SIG-M5 treated with dmso at 0.1 percent for 504 hours (cell line): ENCODE measurements around the gene HOXB5.

ENCODE experiments used
- DNase-seq: peaks from one replicate; lab custom pipeline; 2025; ENCODE audit not compliant: unreplicated experiment; lab: John Stamatoyannopoulos, UW

Gene HOXB5

DNA sequence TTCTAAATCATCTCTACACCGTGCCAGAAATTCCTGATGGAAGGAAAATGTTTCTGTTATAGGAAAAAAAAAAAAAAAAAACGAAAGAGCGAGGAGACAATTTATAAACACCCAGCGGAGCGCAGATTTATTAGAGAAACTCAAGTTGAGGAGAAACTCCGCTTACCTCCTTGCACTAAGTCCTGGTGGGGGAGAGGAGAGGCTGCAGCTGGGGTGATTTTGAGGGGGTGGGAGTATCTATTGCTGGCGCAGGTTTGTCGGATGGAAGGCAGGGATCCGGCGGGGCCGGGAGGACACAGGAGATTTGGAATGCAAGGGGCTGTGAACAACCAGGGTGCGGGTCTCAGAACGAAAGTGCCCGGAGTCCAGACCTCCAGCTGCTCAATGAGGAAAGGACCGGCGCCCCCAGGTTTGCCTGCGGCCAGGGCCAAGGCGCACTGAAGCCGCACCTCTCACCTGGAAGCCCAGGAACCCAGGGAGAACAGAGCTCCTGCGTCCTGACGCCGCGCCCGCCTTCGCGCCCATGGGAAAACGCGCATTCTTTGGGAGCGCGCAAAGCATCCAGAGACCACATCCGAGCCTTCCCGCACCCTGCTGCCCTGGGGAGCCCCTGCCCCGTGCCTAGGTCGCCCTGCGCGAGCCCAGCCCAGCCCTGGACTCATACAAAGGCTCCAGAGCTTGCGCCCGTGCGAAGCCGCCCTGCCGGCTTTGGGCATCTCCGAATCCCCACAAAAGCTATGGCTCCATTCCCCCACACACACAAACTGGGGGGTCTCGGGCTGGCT, 24.1 kb upstream of the HOXB5 start:
- DNase-seq = no peak

DNA sequence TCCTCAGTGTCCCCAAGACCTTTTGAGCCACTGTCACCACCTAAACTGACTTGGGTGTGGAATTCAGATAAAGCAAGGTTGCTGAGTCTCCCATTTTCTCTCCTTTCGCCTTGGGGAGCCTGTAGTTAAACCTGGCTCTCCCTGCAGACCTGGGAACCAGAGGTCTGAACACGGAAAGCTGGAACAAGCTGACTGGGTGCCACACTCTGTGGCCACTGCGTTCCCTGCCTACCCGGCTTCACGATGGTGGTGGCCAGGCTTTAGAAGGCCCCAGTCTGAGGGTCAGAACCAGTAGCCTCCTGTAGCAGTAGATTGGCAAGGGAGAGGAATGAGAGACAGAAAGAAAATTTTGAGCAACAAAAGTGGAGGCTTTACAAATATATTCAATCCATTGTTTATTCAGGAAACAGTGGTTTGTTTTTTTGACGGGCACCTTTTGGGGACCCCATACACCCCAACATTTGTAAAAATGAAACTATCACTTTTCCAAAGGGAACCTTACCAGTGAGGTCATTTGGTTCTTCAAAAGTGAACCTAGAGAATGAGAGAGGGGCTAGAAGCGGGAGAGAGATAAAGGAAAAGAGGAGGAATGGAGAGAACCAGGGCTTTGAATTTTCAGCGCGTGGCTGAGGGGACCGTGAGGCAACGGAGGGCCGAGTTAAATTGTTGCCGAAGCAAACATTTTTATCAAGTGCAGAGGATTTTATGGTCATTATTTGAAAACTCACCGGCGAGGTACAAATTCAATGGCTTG, 23.3 kb upstream of the HOXB5 start:
- no peak for DNase-seq

DNA sequence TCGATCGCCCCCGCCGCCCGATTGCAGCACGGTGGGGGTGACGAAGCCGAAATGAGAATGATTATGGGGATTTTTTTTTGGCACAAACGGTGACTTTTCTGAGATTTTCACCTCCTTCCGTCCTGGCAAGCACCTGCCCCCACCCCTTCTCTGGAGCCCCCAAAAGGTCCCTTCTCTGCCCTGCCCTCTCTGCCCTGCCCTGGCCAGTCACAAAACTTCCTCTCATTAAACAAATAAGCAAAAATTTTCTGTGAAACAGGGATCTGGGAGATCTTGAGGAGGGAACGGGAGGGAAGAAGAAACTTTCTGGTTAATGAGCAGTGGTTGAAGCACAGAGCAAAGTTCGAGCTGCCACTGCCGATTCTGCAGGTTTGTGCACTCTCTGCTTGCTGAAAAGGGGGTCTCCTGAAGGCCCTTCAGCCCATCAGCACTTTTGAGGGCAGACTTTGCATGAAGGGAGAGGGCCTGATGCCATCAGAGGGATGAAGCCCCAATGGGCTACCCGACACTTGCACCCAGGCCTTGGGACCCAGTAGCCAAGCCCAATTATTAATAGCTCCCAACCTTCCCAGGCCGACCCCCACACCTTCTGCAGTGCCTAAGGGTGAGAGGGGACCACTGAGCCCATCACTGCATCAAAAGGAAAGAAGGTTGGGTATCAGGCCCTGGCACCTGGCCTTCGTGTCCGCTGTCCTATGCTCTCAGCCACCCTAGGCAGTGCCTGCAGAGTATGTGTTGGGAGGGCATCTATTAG, 22.6 kb upstream of the HOXB5 start:
- no peak for DNase-seq

DNA sequence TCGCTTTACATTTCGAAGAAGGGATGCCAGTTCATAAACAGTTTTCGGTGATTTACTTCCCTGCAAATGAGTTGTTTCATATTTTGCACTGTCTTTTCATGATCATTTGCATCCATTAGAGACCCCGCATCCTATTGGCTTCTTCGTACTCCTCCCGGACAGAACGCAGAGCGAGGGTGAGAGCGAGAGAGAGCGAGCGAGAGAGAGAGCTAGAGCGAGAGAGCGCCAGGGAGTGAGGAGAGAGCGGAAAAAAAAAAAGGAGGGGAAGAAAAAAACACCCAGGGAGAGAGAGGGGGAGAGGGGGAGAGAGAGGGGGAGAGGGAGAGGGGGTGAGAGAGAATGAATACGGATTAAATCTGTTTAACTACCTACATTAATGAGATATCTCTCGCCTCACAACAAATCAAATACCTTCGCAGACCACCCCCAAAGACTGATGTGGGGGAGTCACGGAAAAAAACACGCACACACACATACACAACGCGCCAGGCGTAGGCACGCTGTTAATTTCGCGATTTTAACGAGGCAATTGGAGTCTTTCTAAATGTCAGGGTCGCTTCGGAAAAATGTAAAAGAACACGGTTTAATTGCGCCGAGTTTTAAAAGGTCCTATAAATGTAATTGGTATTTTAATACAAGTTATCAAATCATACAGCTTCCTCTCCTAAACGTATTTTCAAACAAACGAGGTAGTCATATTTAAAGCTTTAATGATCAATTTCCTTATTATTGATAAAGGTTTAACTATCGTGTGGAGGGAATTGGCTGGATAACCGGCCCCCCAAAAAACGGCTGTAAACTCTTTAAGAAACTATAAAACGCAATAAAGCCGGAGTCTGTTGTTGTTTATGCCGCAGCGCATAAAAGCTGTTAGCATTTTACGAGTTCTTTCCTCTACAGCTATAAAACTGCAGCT, 21.7 kb upstream of the HOXB5 start, which contains the start of gene HOXB8:
Gene HOXB8 (minus strand): TSS at position 246 of the 916 bp plus-strand sequence. CDS start 588 bp downstream, outside the sequence.
- DNase-seq = no peak

DNA sequence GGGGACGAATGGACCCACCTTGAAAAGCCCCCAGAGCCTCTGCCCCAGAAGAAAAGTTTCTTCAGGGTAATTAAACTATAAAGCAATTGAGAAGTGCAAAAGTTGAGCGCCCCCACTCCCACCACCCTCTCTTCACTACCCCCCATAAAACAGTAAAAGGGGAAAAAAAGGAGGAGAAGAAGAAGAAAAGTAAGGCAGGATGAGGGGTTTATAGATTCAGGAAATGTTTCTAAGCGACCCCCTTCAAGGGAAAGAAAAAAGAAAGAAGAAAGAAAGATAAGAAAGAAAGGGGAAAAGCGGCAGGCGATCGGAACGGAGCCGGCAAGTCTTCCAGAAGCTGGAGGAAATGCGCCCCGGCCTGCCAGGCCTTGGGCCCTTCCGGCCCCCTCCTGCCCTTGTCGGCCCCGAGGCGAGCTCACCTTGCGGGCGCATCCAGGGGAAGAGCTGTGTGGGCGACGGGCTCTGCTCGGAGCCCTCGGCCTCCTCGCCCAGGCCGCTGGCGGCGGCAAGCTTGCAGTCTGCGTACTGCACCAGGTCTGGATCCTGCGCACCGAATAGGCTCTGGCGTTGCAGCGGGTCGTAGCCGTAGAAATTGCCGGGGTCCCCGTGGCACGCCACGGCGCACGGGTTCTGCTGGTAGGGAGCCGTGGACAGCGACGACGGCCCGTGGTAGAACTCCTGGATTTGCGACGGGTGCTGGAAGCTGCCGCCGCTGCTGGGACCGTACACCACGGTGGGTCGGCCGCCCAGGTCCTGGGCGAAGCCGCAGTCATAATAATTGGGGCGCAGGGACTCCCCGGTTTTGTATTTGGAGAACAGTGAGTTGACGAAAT, 20.5 kb upstream of the HOXB5 start:
- DNase-seq = no peak

DNA sequence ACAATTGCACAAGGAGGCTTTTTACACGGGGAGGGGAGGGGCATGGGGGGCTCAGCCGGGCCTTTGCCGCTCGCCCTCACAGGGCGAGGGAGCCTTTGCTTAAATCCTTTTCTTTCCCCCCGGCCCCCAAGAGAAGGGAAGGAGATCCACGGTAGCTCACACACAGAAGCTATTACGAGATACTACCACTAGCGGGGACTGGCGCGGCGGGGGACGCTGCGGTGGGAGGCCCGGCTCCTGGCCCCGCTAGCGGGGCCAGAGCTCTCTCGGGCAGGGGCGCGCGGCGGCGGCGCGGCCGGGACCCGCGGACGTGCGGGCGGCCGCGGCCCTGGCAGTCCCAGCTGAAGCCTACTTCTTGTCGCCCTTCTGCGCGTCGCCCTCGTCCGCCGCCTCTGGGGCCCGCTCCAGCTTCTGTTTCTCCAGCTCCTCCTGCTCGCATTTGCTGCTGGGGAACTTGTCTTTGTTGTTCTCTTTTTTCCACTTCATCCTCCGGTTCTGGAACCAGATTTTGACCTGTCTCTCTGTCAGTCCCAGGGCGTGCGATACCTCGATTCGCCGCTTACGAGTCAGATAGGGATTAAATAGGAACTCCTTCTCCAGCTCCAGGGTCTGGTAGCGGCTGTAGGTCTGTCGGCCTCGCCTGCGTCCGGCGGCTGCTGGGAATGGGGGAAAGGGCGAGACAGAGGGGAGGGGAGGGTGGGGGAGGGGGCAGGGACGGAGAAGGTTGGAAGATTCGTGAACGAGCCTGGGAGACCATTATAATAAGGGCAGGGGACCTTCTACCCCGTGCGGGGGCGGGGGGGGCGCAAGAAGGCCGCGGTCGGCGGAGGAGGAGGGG, 19.5 kb upstream of the HOXB5 start:
- DNase-seq = peak; percentile 60

DNA sequence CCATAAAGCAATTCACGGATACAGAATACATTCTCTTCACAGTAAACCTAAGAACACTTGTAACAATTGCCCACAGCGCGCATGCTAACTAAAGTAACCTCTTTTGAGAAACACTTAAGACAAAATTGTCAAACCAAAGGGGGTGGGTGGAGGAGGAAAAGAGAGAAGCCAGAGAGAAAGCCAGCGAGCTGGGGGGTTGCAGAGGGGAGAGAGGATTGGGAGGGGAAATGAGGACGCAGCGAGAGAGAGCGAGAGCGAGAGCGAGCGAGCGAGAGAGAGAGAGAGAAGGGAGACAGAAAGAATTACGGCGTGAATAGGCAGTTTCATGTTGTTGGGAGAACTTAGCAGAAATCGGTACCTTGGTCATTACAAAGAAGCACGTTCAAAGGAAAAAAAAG, 18.9 kb upstream of the HOXB5 start:
- peak; percentile 60 for DNase-seq

DNA sequence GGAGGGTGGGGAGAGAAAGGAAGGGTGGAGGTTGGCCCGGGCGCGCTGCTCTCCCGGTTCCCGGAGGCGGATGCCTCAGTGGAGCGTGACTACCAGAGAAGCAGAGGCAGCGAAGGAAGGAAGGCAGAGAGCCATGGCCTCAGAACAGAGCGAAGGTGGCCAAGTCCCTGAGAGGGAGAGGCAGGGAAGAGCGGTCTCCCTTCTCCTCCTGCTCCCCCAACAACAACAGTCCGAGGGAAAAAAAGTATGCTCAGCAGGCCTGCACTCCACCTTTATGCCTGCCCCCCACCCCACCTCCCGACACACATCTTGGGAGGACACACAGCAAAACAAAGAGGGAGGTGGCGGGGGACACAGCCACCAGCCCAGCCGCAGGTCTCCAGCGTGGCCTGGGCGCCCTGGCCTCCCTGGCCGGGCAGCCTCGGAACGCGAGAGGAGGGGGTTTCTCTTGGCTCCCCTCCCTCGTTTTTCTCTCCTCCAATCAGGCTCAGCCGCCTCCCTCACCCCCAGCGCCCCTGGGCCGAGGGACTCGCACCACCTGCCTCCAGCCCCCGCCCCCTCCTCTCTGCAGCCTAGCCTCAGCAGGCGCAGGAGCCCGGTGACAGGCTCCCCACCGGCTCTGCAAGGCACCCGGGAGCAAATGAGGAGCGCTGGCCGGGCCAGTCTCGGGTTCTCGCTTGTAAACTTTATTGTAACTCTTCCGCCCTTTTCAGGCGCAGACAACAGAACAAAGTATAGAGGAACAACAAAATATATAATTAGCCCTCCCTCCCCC, 18.3 kb upstream of the HOXB5 start:
- DNase-seq = no peak

DNA sequence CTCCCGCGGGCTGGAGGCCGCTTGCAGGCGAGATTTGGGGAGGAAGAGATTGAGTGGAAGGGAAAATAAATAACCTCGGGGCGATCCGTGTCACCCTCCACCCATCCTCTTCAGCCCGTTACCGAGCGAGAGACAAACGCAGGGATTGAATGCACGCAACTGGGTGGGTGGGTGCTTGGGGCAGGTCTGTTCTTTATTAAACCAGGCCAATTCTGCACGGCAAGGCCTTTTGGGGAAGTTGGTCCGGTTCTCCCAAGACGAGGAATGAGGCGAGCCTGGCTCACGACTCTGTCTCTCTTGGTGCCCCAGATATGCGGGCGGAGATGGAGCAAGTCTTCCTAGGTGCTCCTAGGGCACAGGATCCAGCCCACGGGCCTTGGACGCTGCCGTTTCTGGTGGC, 17.6 kb upstream of the HOXB5 start:
- no peak for DNase-seq

DNA sequence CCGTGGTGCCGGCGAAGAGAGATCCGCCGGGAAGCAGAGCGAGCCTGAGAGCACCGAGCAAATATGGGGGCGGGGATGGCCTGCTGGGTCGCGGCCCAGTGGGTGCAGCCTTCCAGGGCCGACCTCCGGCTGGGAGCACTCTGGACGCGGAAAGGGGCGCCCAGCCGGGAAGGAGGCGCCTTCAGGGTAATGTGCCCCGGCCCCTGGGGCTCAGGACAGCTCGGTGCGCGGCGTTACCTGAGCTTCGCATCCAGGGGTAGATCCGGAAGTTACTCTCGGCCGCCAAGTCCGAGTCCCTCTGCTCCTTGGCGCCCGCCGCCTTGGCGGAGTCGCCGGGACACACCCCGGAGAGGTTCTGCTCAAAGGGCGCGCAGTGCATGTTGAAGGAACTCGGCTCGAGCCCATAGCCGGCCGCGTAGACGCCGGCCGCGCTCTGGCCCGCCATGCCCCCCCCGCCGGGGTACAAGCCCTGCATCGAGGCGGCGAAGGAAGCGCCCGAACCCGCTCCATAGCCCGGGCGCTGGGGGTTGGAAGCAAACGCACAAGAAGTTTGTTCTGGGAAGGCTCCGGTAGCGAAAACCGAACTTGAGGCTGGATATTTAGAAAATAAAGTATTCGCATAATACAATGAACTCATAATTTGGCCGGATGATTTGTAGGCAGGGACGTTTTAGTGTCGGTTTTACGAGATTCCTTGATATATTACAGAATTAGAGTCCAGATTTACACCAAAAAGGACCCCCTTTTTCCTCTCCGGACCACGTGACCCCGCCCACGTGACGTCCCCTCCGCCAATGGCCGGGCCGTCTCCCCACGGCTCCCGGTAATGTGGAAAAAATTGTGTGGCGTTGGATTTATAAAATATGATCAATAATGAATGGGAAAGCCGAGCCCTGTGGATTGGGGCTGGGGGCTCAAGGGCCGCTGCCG, 17.0 kb upstream of the HOXB5 start, which contains the start of gene HOXB7:
Gene HOXB7 (minus strand): TSS at position 736 of the 930 bp plus-strand sequence. CDS start 99 bp downstream, at position 637.
- no peak for DNase-seq

DNA sequence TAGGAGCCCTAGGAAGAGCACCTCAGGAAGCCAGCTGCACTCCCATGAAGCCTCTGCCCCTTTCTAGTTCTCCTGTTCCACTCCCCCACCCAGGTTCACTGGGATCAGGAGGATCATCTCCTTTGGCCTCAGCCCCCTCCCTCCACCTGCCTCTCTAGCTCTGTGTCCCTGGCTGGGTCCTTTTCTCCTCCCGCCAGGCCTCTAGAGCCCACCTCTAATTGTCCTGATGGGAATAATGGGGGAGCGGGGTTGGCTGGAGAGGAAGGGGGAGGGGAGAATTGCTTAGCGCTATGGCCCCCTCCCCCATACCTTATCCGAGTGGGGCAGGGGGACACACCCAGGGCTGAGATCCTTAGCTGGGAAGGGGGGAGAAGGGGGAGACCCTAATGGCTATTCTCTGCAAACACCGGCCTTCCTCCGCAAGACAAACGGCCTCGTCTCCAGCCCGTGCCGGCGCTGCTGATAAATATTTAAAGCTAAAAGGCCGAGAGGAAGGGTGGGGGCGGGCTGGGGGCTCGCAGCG, 16.2 kb upstream of the HOXB5 start:
- DNase-seq = no peak

DNA sequence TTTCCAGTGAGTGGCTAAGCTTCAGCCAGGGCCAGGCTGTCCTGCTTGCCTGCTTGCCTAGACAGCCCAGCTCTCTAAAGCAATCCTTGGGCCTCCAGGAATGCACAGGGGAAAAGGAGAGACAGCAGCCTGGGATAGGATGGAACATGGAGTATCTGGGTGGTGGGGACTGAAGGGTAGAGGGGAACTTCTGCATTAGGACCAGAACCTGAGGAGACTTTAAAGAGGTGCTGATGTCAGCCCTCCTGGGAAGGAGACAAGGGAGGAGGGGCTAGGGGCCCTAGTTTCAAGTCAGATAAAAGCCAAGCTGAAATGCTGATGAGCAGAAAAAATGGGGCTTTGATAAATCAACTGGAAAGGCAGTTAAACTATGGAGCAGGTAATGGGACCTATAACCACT, 15.5 kb upstream of the HOXB5 start:
- no peak for DNase-seq

DNA sequence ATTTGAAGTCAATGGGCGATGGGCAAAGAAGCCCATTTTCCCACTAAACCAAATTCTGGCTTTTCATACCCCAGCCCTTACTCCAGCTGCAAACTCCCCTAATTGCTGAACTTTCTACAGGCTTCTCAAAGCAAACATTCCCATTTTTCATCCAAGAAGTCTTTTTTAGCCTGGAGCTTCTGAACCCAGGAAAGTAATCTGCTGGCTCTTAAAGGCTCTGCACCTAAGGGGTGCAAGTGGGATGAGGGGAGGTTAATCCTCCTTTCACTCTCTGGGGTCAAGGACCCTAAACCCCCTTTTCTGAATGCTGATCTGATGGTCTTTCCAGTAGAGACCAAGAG, 14.9 kb upstream of the HOXB5 start:
- DNase-seq = no peak

DNA sequence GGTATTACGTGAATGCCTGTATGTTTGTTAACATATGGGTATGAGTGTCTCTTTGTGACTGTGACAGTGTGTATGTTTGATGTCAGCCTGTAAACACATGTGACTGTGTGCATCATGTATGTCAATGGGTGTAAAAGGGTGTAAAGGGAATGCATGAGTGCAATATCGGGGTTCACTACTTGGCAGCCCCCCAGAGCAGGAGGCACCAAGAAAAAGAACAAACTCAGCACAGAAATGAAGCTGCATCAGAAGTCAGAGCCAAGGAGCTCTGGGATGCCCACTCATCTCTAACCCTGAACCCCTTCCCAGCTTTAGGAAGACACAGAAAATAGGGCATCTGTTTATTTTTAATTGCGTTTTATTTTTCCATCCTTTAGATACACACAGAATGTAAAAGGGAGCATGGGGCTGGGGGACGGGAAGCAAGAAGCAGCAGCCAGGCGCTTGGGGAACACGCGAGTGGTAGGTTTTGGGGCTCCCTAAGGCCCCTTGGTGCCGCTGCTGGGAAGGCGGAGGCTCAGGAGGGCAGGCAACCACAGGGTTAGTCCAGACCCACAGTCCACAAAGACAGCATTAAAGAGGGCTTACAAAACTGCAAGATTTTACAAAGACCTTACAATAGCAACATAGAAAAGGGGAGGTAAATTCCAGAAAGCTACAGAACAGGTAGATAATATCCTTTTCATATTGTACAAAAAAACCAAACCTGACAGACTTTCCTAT, 13.5 kb upstream of the HOXB5 start:
- no peak for DNase-seq

DNA sequence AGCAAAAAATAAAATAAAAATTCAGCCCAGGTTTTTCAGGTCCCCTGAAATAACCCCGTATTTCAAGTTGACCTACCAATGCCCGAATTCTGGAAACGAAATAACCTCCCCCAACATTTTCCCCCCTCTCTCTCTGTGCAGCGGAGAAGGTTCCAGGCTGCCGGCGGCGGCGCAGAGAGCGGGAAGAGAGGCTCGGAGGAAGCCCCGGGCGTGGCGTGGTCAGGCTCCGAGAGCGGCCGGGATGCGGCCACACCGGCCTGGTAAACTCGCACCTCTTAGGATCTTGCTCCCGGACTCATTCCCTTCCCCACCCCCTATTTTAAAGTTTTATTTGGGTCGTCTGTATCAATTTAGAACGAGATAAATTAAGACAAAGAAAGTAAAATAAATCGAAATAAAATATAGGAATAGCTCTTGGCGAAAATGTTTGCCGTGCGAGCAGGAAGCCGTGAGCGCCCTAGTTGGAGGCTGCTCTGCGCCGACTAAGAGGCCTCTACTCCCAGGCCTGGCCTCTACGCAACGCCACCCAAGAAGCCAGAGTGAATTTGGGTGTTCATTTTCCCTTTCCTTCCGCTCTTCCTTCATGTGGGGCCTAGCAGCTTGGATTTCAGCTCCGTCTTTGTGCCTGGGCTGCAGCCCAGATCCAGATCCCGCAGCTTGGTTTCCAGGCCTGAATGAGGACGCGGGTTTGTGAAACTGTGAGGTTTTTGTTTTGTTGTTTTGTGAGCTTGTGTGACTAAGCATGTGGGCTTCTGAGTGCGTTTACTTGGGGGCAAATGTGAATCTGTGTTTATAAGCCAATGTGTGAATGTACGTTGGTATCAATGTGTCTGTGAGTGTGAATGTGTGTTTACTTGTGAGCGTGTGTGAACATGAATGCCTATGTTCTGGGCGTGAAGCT, 12.7 kb upstream of the HOXB5 start:
- DNase-seq = no peak
